Measurements from ENCODE around the gene LRRC8C.

The LRRC8C gene

DNA sequence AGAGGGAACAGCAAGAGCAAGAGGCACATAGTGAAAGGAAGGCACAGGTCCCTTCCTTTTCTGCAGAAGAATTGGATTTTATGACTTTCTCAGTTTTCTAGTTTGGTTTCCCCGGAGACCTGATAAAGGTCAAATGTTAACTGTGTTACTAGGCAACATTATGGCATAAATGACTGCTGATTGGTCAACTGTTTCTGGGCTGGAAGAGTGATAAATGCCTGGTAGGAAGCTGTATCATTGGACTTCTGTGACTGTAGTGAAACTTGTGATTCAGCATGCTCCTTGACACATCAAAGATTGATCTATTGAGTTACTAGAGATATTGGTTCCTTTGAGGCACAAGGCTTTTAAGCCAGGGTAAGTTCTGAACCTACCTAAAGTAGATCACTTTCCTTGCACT is 55.7 kb downstream of the LRRC8C start:
- H3K4me2 ChIP-seq (ENCODE audit: insufficient read depth, low read length) = no peak overlapping the region
- peaks cover 15% of the 10 kb centered on the region for H3K4me1 ChIP-seq (ENCODE audit: insufficient read depth, low read length)
- H2AFZ ChIP-seq (ENCODE audit: low read depth, low read length) = no peak overlapping the region
- 0 out of 2 replicates have a peak, but pooled peaks cover 7% of the 10 kb centered on the region for H3K79me2 ChIP-seq (ENCODE audit: insufficient read depth, low read length)
- DNase-seq (no peak), ATAC-seq (ENCODE audit: insufficient read depth, low read depth) (no peak)
- H3K36me3 ChIP-seq (ENCODE audit: insufficient read depth, low read length) = peaks cover 28% of the 10 kb centered on the region
- no peaks in the 10 kb centered on the region for H3K9me3 ChIP-seq (ENCODE audit: insufficient read depth, low read length, severe bottlenecking)
- H4K20me1 ChIP-seq (ENCODE audit: insufficient read depth, low read length) = no peaks in the 10 kb centered on the region
- no peak overlapping the region for H3K27ac ChIP-seq (ENCODE audit: low read length)
- TF ChIP-seq, protein P1, sequence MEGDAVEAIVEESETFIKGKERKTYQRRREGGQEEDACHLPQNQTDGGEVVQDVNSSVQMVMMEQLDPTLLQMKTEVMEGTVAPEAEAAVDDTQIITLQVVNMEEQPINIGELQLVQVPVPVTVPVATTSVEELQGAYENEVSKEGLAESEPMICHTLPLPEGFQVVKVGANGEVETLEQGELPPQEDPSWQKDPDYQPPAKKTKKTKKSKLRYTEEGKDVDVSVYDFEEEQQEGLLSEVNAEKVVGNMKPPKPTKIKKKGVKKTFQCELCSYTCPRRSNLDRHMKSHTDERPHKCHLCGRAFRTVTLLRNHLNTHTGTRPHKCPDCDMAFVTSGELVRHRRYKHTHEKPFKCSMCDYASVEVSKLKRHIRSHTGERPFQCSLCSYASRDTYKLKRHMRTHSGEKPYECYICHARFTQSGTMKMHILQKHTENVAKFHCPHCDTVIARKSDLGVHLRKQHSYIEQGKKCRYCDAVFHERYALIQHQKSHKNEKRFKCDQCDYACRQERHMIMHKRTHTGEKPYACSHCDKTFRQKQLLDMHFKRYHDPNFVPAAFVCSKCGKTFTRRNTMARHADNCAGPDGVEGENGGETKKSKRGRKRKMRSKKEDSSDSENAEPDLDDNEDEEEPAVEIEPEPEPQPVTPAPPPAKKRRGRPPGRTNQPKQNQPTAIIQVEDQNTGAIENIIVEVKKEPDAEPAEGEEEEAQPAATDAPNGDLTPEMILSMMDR (IDR thresholded peaks at IDR 0.05; ENCODE audit: borderline replicate concordance, extremely low read depth, low read length, poor library complexity, severe bottlenecking) = no peak
- TF ChIP-seq EZH2 (IDR thresholded peaks at IDR 0.05; ENCODE audit: borderline replicate concordance, low read depth, low read length, severe bottlenecking) = no peak
- H3K4me3 ChIP-seq (ENCODE audit: low read depth in 1 of 2, low read length in 2 of 2) = no peak overlapping the region
- H3K9ac ChIP-seq (ENCODE audit: low read depth, low read length) = no peak overlapping the region
- H3K27me3 ChIP-seq (ENCODE audit: insufficient read depth, low read length, poor library complexity) = no peaks in the 10 kb centered on the region

DNA sequence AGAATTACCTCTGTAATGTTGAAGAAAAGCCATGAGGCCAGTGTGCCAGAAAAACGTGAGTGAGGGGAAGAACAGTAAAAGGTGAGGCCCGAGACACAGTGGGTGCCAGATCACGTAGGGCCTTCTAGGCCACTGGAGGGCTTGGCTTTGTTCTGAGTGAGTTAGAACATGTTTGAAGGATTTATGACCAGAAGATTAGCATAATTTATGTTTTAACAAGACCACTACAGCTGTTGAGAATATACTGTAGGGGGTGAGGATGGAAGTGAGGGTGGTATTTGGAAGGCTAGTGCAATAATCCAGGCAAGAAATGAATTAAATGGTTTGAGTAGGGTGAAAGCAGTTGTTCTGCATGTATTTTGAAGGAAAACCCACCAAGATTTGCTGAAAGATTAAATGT is 56.3 kb downstream of the LRRC8C start:
- no peak for TF ChIP-seq EZH2 (IDR thresholded peaks at IDR 0.05; ENCODE audit: borderline replicate concordance, low read depth, low read length, severe bottlenecking)
- TF ChIP-seq, protein P1 (IDR thresholded peaks at IDR 0.05; ENCODE audit: borderline replicate concordance, extremely low read depth, low read length, poor library complexity, severe bottlenecking) = no peak
- Histone ChIP-seq H3K79me2 (ENCODE audit: insufficient read depth, low read length) (0 out of 2 replicates have a peak, but pooled peaks cover 6% of the 10 kb centered on the region), H3K36me3 (ENCODE audit: insufficient read depth, low read length) (peaks cover 28% of the 10 kb centered on the region), H3K4me3 (ENCODE audit: low read depth in 1 of 2, low read length in 2 of 2) (no peak overlapping the region), H3K4me1 (ENCODE audit: insufficient read depth, low read length) (peaks cover 22% of the 10 kb centered on the region), H3K4me2 (ENCODE audit: insufficient read depth, low read length) (no peak overlapping the region), H3K9me3 (ENCODE audit: insufficient read depth, low read length, severe bottlenecking) (no peaks in the 10 kb centered on the region), H3K27ac (ENCODE audit: low read length) (no peak overlapping the region), H4K20me1 (ENCODE audit: insufficient read depth, low read length) (no peaks in the 10 kb centered on the region), H3K9ac (ENCODE audit: low read depth, low read length) (no peak overlapping the region), H2AFZ (ENCODE audit: low read depth, low read length) (no peak overlapping the region), H3K27me3 (ENCODE audit: insufficient read depth, low read length, poor library complexity) (no peaks in the 10 kb centered on the region)
- ATAC-seq (ENCODE audit: insufficient read depth, low read depth) (no peak), DNase-seq (no peak)

GRCh38 chr1:89690595-89690994 is 57.7 kb downstream of the LRRC8C start:
- Histone ChIP-seq H4K20me1 (ENCODE audit: insufficient read depth, low read length) (no peaks in the 10 kb centered on the region), H3K27me3 (ENCODE audit: insufficient read depth, low read length, poor library complexity) (no peaks in the 10 kb centered on the region), H3K9me3 (ENCODE audit: insufficient read depth, low read length, severe bottlenecking) (no peaks in the 10 kb centered on the region), H3K79me2 (ENCODE audit: insufficient read depth, low read length) (no peaks in the 10 kb centered on the region), H3K4me2 (ENCODE audit: insufficient read depth, low read length) (no peak overlapping the region), H3K27ac (ENCODE audit: low read length) (no peak overlapping the region), H3K4me3 (ENCODE audit: low read depth in 1 of 2, low read length in 2 of 2) (no peak overlapping the region), H3K4me1 (ENCODE audit: insufficient read depth, low read length) (peaks cover 26% of the 10 kb centered on the region), H2AFZ (ENCODE audit: low read depth, low read length) (no peak overlapping the region), H3K9ac (ENCODE audit: low read depth, low read length) (no peak overlapping the region), H3K36me3 (ENCODE audit: insufficient read depth, low read length) (peaks cover 28% of the 10 kb centered on the region)
- TF ChIP-seq, protein P1 (IDR thresholded peaks at IDR 0.05; ENCODE audit: borderline replicate concordance, extremely low read depth, low read length, poor library complexity, severe bottlenecking) = no peak
- no peak for TF ChIP-seq EZH2 (IDR thresholded peaks at IDR 0.05; ENCODE audit: borderline replicate concordance, low read depth, low read length, severe bottlenecking)
- DNase-seq (no peak), ATAC-seq (ENCODE audit: insufficient read depth, low read depth) (no peak)
